Spleen (tissue), 13 donors: Measurements from ENCODE around the gene RHOV. TPM values are rescaled to one million over a fixed set of nuclear protein-coding genes. Genes with fewer than 3 reads are reported as not detected.
A peak's percentile ranks its signal among the peaks of the same experiment; 100 is the strongest.

Source experiments
- DNase-seq: peaks from one replicate; pipeline ENCODE4 v3.0.0-alpha.2; 2020
- H3K27ac ChIP-seq, 8 donors: fragments of 200-600 bp; sonication (generic) in 7 of 8; 1 replicate in 4 of 8; 2 replicates in 4 of 8; pipeline versions ENCODE4 v1.5.0 to v1.8.0; 2016 to 2021; ENCODE audit warnings: inconsistent platforms in 4 of 8, mild to moderate bottlenecking in 4 of 8, moderate library complexity in 1 of 8
- H3K27me3 ChIP-seq, 7 donors: fragments of 200-600 bp; sonication (generic) in 6 of 7; replicated peaks in 1 of 7; 1 replicate in 4 of 7; 2 replicates in 3 of 7; pipeline versions ENCODE4 v1.5.0 to v1.8.0; 2016 to 2021; ENCODE audit warnings: inconsistent platforms in 3 of 7, mild to moderate bottlenecking in 1 of 7
- H3K36me3 ChIP-seq, 6 donors: fragments of 200-600 bp; sonication (generic) in 5 of 6; 1 replicate in 4 of 6; 2 replicates in 2 of 6; pipeline versions ENCODE4 v1.5.0 to v1.8.0; 2016 to 2021; ENCODE audit warnings: inconsistent platforms in 2 of 6
- H3K4me1 ChIP-seq, 6 donors: fragments of 200-600 bp; sonication (generic) in 5 of 6; 1 replicate in 3 of 6; 2 replicates in 3 of 6; pipeline versions ENCODE4 v1.5.0 to v1.8.0; 2016 to 2021; ENCODE audit warnings: inconsistent platforms in 3 of 6
- H3K4me3 ChIP-seq, 8 donors: fragments of 200-600 bp; sonication (generic) in 7 of 8; 1 replicate in 4 of 8; 2 replicates in 4 of 8; pipeline versions ENCODE4 v1.5.0 to v1.8.0; 2016 to 2021; ENCODE audit warnings: inconsistent platforms in 4 of 8, mild to moderate bottlenecking in 4 of 8, moderate library complexity in 2 of 8
- H3K9me3 ChIP-seq, 8 donors: fragments of 200-600 bp; sonication (generic) in 7 of 8; 1 replicate in 4 of 8; 2 replicates in 4 of 8; pipeline versions ENCODE4 v1.5.0 to v1.8.0; 2016 to 2021; ENCODE audit warnings: inconsistent platforms in 4 of 8
- CTCF ChIP-seq, 11 experiments: fragments of 200-600 bp in 7 of 11; fragments of 450-650 bp in 4 of 11; sonication (generic) in 4 of 11; IDR thresholded peaks in 8 of 11; conservative IDR thresholded peaks in 3 of 11; 1 replicate in 7 of 11; 2 replicates in 4 of 11; pipeline versions ENCODE4 v1.4.0 to v1.8.0; 2016 to 2021; ENCODE audit warnings: antibody characterized with exemption in 11 of 11, inconsistent platforms in 4 of 11, mild to moderate bottlenecking in 1 of 11
- POLR2A ChIP-seq, 3 donors: fragments of 450-650 bp; IDR thresholded peaks; one replicate each; pipeline ENCODE4 v1.5.1; 2017; ENCODE audit warnings: antibody characterized with exemption in 3 of 3, mild to moderate bottlenecking in 1 of 3
- POLR2AphosphoS5 ChIP-seq, 3 donors: sonication (generic); formaldehyde crosslinking; IDR thresholded peaks; one replicate each; pipeline ENCODE4 v1.5.1; 2017; ENCODE audit warnings: antibody characterized with exemption in 3 of 3
- WGBS, 5 donors: extraction: QIAGEN DNeasy Blood & Tissue Kit in 3 of 5; methylation state at CpG; one replicate each; pipeline versions ENCODE4 v1.1.5 to v1.1.7; 2013 to 2018; 5-methylcytosine and 5-hydroxymethylcytosine counted together
- intact Hi-C: fragments of 100-400 bp; cut with DNase I; formaldehyde crosslinking; loops from one replicate; pipeline ENCODE4 v1.15.0; 2023; ENCODE audit warnings: low total_unique reads
- long read RNA-seq, 2 donors: transcript quantifications; one replicate each; lab custom pipeline, GENCODE V29; 2026
- polyA plus RNA-seq, 3 donors: library from polyadenylated mRNA; stranded (reverse); fragments of 200-250 nt; gene quantifications; one replicate each; pipeline ENCODE4 v1.2.1, GENCODE V29; 2013
- total RNA-seq, 7 donors: library from RNA; depleted of rRNA in 3 of 7; stranded (reverse); fragments of >200 nt in 3 of 7; fragmentation: NEBNext Ultra II Directional in 4 of 7; extraction: Animal tissue kit (Norgen Biotek cat#: 25700) in 4 of 7; gene quantifications; one replicate each; pipeline versions ENCODE4 v1.1.0 to v1.2.1, GENCODE V29; 2016 to 2021
- donor health status: healthy with polysubstance abuse.
- donor health status: DM: no; HTN: no; CAD: no; lungs with moderate emphysema.
- donor health status: DM: no; HTN: no; CAD: no.
- donor health status: Bipolar disorder and iron deficiency.
- donor health status: healthy.
- donor health status: DM: no; HTN: no; CAD: no.
- donor health status: DM: yes; HTN: yes; CAD: no.

Gene RHOV
- total RNA-seq (not detected), polyA plus RNA-seq (under 1 TPM in 2 of 3 donors, not detected in 1; 0.06 to 0.19 TPM)
- long read RNA-seq, donor 1, result 0 reads
- long read RNA-seq, donor 2, partial matches to known transcripts, result 0 of 1 reads
- long read RNA-seq, donor 2, other reads (novel, unspliced or antisense), result 0 of 1 reads

GRCh38 chr15:40873694-40874561, at the start of gene RHOV:
Gene RHOV (minus strand): TSS chr15:40874234. CDS start chr15:40874139, 95 bp downstream.
- WGBS, 5 donors, result 0 to 1% (median 1%) methylated on average over 14 to 74 of the region's 74 CpGs
- intact Hi-C loops, result no loop called here
- DNase-seq, result peak; percentile 86

GRCh38 chr15:40923551-40923950, 49.5 kb upstream of the RHOV start:
- Histone ChIP-seq H3K27me3 (peaks cover 0 to 40% (median 35%) of the 10 kb centered on the region in 7 donors), H3K4me1 (peaks cover 23 to 40% (median 37%) of the 10 kb centered on the region in 6 donors), H3K27ac (no peak overlapping the region), H3K9me3 (no peaks in the 10 kb centered on the region), H3K36me3 (no peaks in the 10 kb centered on the region), H3K4me3 (no peak overlapping the region)
- no peak for TF ChIP-seq CTCF (IDR thresholded peaks at IDR 0.05 in 8 of 11, conservative IDR thresholded peaks at IDR 0.05 in 3 of 11)
- TF ChIP-seq POLR2AphosphoS5 (IDR thresholded peaks at IDR 0.05), result no peak
- TF ChIP-seq POLR2A (IDR thresholded peaks at IDR 0.05), result no peak
- DNase-seq, result no peak
- intact Hi-C loops, result no loop called here
- 88 to 94% (median 93%) methylated on average over 9 of the region's 9 CpGs for WGBS, 5 donors

More at GRCh38 chr15:40873694-40874561, at the start of gene RHOV:
- Histone ChIP-seq H3K4me1 (peaks cover 0 to 24% (median 15%) of the 10 kb centered on the region in 6 donors), H3K9me3 (no peaks in the 10 kb centered on the region), H3K4me3 (peak within 1 kb of the TSS; percentile 49 to 85 (median 56)), H3K27me3 (peaks cover 0 to 27% (median 5%) of the 10 kb centered on the region in 7 donors), H3K27ac (no peak within 1 kb of the TSS), H3K36me3 (no peaks in the 10 kb centered on the region)
- TF ChIP-seq POLR2A (IDR thresholded peaks at IDR 0.05) (no peak), POLR2AphosphoS5 (IDR thresholded peaks at IDR 0.05) (peak in 1 of 3 donors; percentile 51), CTCF (IDR thresholded peaks at IDR 0.05 in 8 of 11, conservative IDR thresholded peaks at IDR 0.05 in 3 of 11) (peak in 4 of 11 experiments; percentile 28 to 38 (median 35))

GRCh38 chr15:40922608-40923005, 48.6 kb upstream of the RHOV start:
- peaks cover 0 to 30% (median 26%) of the 10 kb centered on the region in 7 donors for H3K27me3 ChIP-seq
- no peaks in the 10 kb centered on the region for H3K9me3 ChIP-seq
- H3K27ac ChIP-seq, result no peak overlapping the region
- 68 to 81% (median 71%) methylated on average over 10 of the region's 10 CpGs for WGBS, 5 donors
- intact Hi-C loops, result no loop called here
- no peak for DNase-seq
- H3K4me1 ChIP-seq, result peaks cover 16 to 40% (median 36%) of the 10 kb centered on the region in 6 donors
- H3K4me3 ChIP-seq, result no peak overlapping the region
- no peak for TF ChIP-seq CTCF (IDR thresholded peaks at IDR 0.05 in 8 of 11, conservative IDR thresholded peaks at IDR 0.05 in 3 of 11)
- no peak for TF ChIP-seq POLR2AphosphoS5 (IDR thresholded peaks at IDR 0.05)
- TF ChIP-seq POLR2A (IDR thresholded peaks at IDR 0.05), result no peak
- no peaks in the 10 kb centered on the region for H3K36me3 ChIP-seq
